ENCODE measurements around the gene GET3.

- no peak for TF ChIP-seq CTCF (conservative IDR thresholded peaks at IDR 0.05; ENCODE audit: low read length)
- TF ChIP-seq EZH2phosphoT487 (IDR thresholded peaks at IDR 0.05; ENCODE audit: borderline replicate concordance), result no peak
Measured at GRCh38 chr19:12783291-12783848, 46.1 kb downstream of the GET3 start.

Data from Loucy (cell line).